HEK293T (cell line): ENCODE results near the gene COIL.
A peak's percentile ranks its signal among the peaks of the same experiment; 100 is the strongest.

ENCODE experiments used
- CTCF ChIA-PET: fragments of 350-600 bp; formaldehyde crosslinking; extraction: SDS; loops from one replicate; lab custom pipeline; 2021; ENCODE audit warnings: antibody characterized with exemption, inconsistent platforms; lab: Yijun Ruan, JAX
- POLR2A ChIA-PET: fragments of 350-600 bp; formaldehyde crosslinking; extraction: SDS; loops from one replicate; lab custom pipeline; 2020; ENCODE audit warnings: antibody characterized with exemption, inconsistent platforms; lab: Yijun Ruan, JAX
- DNase-seq: peaks from one replicate; pipeline ENCODE4 v3.0.0; 2012; ENCODE audit warnings: mixed read lengths; ENCODE audit errors: extremely low spot score
- ARNT ChIP-seq: fragments of 450-650 bp; IDR thresholded peaks from 2 replicates; pipeline ENCODE4 v1.6.1; 2017; ENCODE audit warnings: mild to moderate bottlenecking
- BHLHE40 ChIP-seq: fragments of 450-650 bp; IDR thresholded peaks from 2 replicates; pipeline ENCODE4 v1.6.1; 2016; ENCODE audit warnings: mild to moderate bottlenecking, moderate library complexity, borderline replicate concordance
- CTBP1 ChIP-seq: fragments of 450-650 bp; IDR thresholded peaks from 2 replicates; pipeline ENCODE4 v1.6.1; 2016; ENCODE audit warnings: borderline replicate concordance
- ELF4 ChIP-seq: fragments of 450-650 bp; IDR thresholded peaks from 2 replicates; pipeline ENCODE4 v1.6.1; 2017; ENCODE audit warnings: antibody characterized with exemption
- FOXA1 ChIP-seq: fragments of 450-650 bp; IDR thresholded peaks from 2 replicates; pipeline ENCODE4 v1.6.1; 2016; ENCODE audit warnings: mild to moderate bottlenecking
- FOXK2 ChIP-seq: fragments of 450-650 bp; IDR thresholded peaks from 2 replicates; pipeline ENCODE4 v1.6.1; 2016; ENCODE audit warnings: mild to moderate bottlenecking
- FOXM1 ChIP-seq: fragments of 450-650 bp; IDR thresholded peaks from 2 replicates; pipeline ENCODE4 v1.6.1; 2017; ENCODE audit warnings: mild to moderate bottlenecking, borderline replicate concordance
- HDGF ChIP-seq: fragments of 450-650 bp; IDR thresholded peaks from 2 replicates; pipeline ENCODE4 v1.6.1; 2017; ENCODE audit warnings: antibody characterized with exemption, borderline replicate concordance
- L3MBTL2 ChIP-seq: fragments of 450-650 bp; conservative IDR thresholded peaks from 2 replicates; pipeline ENCODE4 v1.6.1; 2016; ENCODE audit warnings: mild to moderate bottlenecking
- LEF1 ChIP-seq: fragments of 450-650 bp; IDR thresholded peaks from 2 replicates; pipeline ENCODE4 v1.6.1; 2017; ENCODE audit warnings: mild to moderate bottlenecking, borderline replicate concordance
- NFRKB ChIP-seq: fragments of 450-650 bp; IDR thresholded peaks from 2 replicates; pipeline ENCODE4 v1.6.1; 2016; ENCODE audit warnings: mild to moderate bottlenecking, moderate library complexity
- SP1 ChIP-seq: fragments of 450-650 bp; IDR thresholded peaks from 2 replicates; pipeline ENCODE4 v1.6.1; 2017
- SUZ12 ChIP-seq: fragments of 450-650 bp; IDR thresholded peaks from 2 replicates; pipeline ENCODE4 v1.6.1; 2016; ENCODE audit warnings: mild to moderate bottlenecking
- TARDBP ChIP-seq: fragments of 450-650 bp; IDR thresholded peaks from 2 replicates; pipeline ENCODE4 v1.6.1; 2016
- ZNF384 ChIP-seq: fragments of 450-650 bp; IDR thresholded peaks from 2 replicates; pipeline ENCODE4 v1.6.1; 2016
- TF ChIP-seq, protein P1 (sequence below): fragments of 450-650 bp; IDR thresholded peaks from 2 replicates; pipeline ENCODE4 v1.6.1; 2016

The COIL gene

DNA sequence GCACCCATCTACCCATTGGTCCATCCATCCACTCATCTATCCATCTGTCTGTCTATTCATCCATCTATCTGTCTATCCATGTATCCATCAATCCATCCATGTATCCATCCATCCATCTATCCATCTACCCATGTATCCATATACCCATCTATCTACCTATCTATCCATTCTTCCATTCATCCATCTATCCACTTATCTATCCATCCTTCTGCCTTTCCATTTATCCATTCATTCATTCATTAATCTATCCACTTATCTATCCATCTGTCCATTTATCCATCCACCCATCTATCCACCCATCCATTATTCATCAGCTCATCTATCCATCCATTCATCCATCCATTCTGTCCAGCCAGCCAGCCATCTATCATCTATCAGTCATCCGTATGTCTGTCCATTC lies 68.5 kb downstream of the COIL start:
- POLR2A ChIA-PET: no interaction called here
- TF ChIP-seq HDGF: no peak
- CTCF ChIA-PET: interaction anchor here (0.9 kb wide), 1 partner anchor 9 kb away, joined by 3 read pairs; no protein-coding TSS in a partner anchor
- DNase-seq: no peak

DNA sequence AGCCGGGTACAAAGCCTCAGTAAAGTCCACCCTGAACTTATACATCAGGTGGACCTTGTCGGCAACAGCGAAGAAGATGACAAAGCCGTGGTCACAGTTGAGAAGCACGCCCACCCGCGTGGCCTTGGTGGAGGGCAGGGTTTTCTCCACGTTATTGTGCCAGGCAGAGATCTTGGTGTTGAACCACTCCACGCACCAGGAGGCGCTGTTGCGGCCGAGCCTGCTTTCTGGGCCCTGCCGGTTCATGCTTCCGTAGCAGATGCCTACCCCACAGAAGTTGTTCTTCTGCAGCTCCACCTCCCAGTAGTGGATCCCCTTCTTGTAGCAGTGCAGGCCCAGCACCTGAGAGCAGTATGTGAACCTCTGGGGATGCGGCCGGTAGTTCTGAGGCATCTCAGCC lies 69.1 kb downstream of the COIL start:
- POLR2A ChIA-PET: no interaction called here
- CTCF ChIA-PET: interaction anchor here (0.9 kb wide), 1 partner anchor 9 kb away, joined by 3 read pairs; no protein-coding TSS in a partner anchor
- no peak for TF ChIP-seq CTBP1
- no peak for TF ChIP-seq HDGF
- TF ChIP-seq TARDBP: no peak
- TF ChIP-seq FOXM1: no peak
- TF ChIP-seq FOXA1: no peak
- TF ChIP-seq BHLHE40: no peak
- no peak for TF ChIP-seq LEF1
- TF ChIP-seq, protein P1, sequence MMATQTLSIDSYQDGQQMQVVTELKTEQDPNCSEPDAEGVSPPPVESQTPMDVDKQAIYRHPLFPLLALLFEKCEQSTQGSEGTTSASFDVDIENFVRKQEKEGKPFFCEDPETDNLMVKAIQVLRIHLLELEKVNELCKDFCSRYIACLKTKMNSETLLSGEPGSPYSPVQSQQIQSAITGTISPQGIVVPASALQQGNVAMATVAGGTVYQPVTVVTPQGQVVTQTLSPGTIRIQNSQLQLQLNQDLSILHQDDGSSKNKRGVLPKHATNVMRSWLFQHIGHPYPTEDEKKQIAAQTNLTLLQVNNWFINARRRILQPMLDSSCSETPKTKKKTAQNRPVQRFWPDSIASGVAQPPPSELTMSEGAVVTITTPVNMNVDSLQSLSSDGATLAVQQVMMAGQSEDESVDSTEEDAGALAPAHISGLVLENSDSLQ: no peak
- TF ChIP-seq ARNT: no peak
- TF ChIP-seq FOXK2: no peak
- TF ChIP-seq ELF4: no peak
- no peak for TF ChIP-seq SP1
- TF ChIP-seq ZNF384: no peak
- no peak for TF ChIP-seq NFRKB
- no peak for TF ChIP-seq L3MBTL2
- TF ChIP-seq SUZ12: no peak
- peak; percentile 46 for DNase-seq

DNA sequence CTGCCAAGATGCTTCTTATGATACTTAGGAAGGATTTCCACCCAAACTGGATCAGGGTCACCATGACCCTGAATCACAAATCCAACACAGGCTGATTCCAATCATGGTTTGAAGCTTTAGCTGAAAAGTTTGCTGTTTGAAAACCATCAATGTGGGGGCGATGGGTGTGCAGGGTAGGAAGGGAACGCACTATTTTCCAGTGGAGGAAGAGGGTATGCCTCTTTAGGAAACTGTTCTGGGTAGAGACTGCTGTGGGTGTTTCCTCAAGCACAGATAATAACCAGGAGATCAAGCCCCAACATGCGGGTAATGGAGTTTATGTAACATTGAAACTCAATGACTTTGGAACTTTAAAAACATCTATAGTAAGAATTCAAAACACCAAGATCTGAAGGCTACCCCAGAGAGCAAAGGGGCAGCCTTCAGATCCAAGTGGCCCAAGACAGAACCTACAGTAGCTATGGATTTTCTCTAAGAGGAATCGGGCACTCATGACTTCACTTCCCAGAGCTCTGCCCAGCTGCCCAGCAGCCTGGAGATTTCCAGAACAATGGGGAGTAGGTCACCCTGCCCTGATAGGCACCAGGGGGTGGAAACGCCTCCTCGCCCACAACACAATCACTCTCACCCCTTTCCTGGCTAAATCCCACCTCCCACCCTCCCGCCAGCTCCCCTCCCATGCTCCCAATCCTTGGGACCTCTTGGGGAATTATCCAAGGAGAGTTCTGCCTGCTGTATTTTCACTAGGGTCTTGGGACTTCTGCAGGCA lies 69.8 kb downstream of the COIL start:
- POLR2A ChIA-PET: interaction anchor here (1.8 kb wide), 1 partner anchor 23 kb away, joined by 6 read pairs; the partner anchor contains the start of gene TRIM25
- DNase-seq: no peak
- CTCF ChIA-PET: no interaction called here
- TF ChIP-seq CTBP1 (no peak), ELF4 (no peak), FOXA1 (no peak), SP1 (no peak)

DNA sequence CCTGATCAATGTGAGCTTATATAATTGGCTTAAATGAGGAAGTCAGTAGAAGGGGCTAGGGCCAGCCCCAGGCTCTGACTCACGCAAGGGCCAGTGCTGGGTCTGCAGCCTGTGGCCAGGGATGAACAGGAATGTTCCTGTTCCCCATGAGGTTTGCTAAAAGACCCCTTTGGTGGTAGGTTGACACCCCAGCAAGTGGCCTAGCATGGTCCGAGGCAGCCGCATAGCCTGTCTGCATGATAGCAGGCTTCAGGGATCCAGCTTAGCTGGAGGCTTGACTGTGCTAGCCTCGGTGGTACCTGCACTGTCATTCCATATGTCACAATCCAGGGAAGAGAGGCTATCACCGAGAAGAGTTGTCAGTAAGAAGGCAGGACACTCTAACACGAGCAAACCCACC lies 70.5 kb downstream of the COIL start:
- TF ChIP-seq ARNT (no peak), LEF1 (no peak), TARDBP (no peak), L3MBTL2 (no peak), SUZ12 (no peak), FOXK2 (no peak), FOXA1 (no peak), ELF4 (no peak), CTBP1 (no peak), BHLHE40 (no peak), NFRKB (no peak), FOXM1 (no peak), ZNF384 (no peak), SP1 (no peak), HDGF (no peak)
- TF ChIP-seq, protein P1: no peak
- POLR2A ChIA-PET: interaction anchor here (1.8 kb wide), 1 partner anchor 23 kb away, joined by 6 read pairs; the partner anchor contains the start of gene TRIM25
- CTCF ChIA-PET: interaction anchor here (0.7 kb wide), 1 partner anchor 76 kb away, joined by 4 read pairs; no protein-coding TSS in a partner anchor
- no peak for DNase-seq
